Dedifferentiated amniotic fluid mesenchymal stem cell (primary cell): Measurements from ENCODE around the gene NFYB.
"Not testable (repeated sequence)": the region's sequence is repeated elsewhere in the genome, so short reads cannot be mapped to it uniquely, and the experiment has no call there.

Experiments used
- DNase-seq: peaks from one replicate; pipeline ENCODE4 v3.0.0-alpha.2; 2016; ENCODE audit errors: extremely low spot score

The NFYB gene

GRCh38 chr12:104114834-104115586 lies 23.0 kb downstream of the NFYB start:
- not testable (repeated sequence) for DNase-seq

DNA sequence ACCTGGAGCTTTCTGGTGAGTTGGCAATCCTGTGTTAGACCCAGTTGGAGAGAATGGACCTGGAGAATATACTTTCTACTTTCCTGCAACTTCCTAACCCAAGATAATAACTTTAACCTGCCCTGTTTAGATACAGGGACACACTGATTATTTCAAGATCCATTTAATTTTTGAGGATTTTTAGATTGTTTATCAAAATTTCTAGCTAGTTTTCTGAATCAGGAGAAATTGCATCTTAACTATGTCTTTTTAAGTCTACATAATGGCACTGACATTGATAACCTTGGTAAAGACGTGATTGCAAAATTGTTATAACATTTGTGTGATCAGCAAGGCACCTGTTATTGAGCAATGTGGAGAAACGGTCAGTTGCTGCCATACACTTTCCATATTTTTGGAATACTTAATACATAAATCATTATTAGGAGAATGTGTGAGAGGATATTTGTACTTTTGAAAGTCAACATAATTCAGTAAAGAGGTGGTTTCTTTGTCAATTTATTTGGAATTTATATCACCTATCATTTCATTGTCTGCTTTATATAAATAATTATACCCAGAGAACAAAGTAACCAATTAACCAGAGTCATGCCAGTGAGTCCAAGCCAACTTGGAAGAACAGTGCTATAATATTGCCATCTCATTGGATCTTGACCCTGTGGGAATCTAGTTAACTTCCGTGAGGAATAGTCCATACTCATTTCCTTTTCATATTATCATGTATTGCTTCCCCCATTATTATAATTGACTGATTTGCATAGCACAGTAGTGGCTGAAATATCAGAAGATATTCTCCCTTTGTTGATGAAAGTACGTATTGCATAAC lies 28.4 kb downstream of the NFYB start:
- no peak for DNase-seq

GRCh38 chr12:104108755-104109445 lies 29.1 kb downstream of the NFYB start:
- peak; percentile 88 for DNase-seq

DNA sequence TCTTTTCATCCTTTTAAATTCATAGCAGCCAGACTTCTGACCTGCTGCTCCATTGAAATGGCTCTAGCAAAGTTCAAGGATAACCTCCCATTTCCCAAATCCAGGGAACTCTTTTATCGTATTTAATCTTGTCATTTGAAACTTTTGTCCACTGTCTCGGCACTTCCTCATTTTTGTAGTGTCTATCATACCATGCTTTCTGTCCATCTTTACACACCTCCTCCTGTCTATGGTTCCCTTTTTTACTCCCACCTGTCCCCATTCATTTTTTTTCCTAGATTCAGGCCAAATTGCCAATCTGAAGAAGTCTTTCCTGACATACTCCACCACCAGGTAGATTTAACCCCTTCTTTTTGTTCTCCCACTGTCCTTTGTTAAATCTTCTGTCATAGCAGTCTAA lies 31.0 kb downstream of the NFYB start:
- no peak for DNase-seq

DNA sequence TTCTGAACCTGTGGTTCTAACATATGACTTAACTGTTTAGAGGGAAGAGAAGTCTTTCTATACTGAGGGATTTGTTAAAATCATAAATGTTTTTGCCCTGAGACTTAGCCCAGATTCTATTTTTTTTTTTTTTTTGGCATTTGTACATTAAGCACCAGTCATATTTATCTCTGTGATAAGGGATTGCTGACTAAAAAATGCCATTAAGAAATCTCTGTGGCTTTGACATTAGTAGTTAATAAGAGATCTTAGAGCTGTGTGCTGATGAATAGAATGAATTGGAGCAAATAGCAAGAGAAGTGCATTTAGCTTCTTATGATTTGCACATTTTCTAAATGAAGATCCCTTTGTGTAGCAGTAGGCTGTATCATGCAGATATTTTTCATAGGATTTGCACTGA lies 32.5 kb downstream of the NFYB start:
- no peak for DNase-seq

GRCh38 chr12:104097954-104098353 lies 40.1 kb downstream of the NFYB start:
- no peak for DNase-seq

- DNase-seq, result no peak
Measured at GRCh38 chr12:104095289-104095688, 42.7 kb downstream of the NFYB start.

GRCh38 chr12:104094284-104094683 lies 43.7 kb downstream of the NFYB start:
- peak; percentile 68 for DNase-seq

- DNase-seq, result no peak
Measured at GRCh38 chr12:104091136-104091535, 46.9 kb downstream of the NFYB start.

- DNase-seq, result no peak
Measured at GRCh38 chr12:104090685-104091084, 47.3 kb downstream of the NFYB start.

DNA sequence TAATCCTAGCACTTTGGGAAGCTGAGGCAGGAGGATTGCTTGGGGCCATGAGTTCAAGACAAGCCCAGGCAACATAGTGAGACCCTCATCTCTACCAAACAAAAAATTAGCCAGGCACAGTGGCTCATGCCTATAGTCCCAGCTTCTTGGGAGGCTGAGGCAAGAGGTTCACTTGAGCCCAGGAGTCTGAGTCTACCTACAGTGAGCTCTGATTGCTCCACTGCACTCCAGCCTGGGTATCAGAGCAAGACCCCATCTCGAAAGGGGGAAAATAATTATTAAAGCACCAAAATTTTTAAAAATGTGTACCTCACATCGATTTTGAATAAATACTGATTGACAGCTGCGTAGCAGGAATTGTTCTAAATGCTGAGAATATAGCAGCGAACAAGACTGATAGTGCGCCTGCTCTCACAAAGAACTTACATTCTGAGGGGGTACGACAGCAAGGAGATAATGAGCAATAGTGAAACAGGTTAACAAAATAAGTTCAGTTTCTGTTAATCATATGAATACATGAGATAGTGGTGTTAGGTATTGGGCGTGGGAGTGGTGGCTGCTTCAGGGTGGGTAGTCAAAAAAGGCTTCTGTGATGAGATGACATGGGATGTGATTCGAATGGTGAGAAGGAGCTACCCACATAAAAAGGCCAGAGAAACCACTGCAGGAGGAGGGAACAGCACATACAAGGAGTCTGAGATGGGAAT lies 54.1 kb downstream of the NFYB start:
- no peak for DNase-seq

- no peak for DNase-seq
Measured at GRCh38 chr12:104080764-104081163, 57.2 kb downstream of the NFYB start.

DNA sequence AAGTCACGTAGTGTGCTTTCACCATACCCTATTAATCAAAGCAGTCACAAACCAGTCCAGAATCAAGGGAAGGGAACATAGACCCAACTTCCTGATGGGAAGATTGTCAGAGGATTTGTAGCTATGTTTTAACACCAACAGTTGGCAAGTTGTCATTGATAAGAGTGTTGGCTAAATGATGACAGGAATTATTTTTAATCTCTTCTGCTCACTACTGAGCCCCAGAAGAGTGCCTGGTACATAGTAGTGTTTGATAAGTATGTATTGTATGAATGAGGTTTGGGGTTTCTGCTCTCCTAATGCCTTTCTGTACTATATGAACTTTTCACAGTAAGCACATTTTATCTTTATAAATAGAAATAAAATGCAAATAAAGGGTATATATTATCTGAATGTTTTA lies 59.0 kb downstream of the NFYB start:
- DNase-seq, result no peak

- no peak for DNase-seq
Measured at GRCh38 chr12:104073699-104074098, 64.3 kb downstream of the NFYB start.

GRCh38 chr12:104072099-104072498 lies 65.9 kb downstream of the NFYB start:
- DNase-seq, result no peak
